ENCODE results near the gene HS1BP3. TPM values are rescaled to one million over a fixed set of nuclear protein-coding genes. Genes with fewer than 3 reads are reported as not detected.

Gene HS1BP3
- total and polyA plus RNA-seq, 2 of the 13 experiments (the other 11 are each of a cell fraction or from before 2014, with no cell fraction given), result 15.2 to 22.0 TPM

DNA sequence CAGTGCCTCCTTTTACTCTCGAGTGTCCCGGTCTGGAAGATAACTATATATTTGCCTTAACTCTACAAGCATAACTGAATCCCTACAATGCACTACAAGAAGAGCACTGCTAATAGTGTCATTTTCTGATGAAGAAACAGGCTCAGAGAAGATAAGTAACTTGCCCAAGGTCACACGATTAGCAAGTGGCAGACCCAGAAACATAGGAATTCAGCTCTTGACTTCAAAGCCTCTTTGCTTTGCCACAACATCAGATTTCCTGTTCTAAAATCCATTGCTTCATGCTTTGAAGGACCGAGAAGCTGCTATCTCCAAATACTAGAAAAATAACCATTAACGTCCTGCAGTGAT, 65.6 kb downstream of the HS1BP3 start (continued):
- TF ChIP-seq PRMT3 (CRISPR knock-in tag; IDR thresholded peaks at IDR 0.05; ENCODE audit: borderline replicate concordance, low read depth) (no peak), FOSL2 (CRISPR knock-in tag; IDR thresholded peaks at IDR 0.05) (peak; percentile 75), EP300 (IDR thresholded peaks at IDR 0.05; ENCODE audit: low read depth in 2 of 2, low read length in 2 of 2) (peak; percentile 11 to 96; a peak in 3 of 4 replicates), EP300 (CRISPR knock-in tag; IDR thresholded peaks at IDR 0.05; ENCODE audit: borderline replicate concordance) (peak; percentile 87), ZNF607 (CRISPR knock-in tag; IDR thresholded peaks at IDR 0.05; ENCODE audit: borderline replicate concordance) (0 out of 2 replicates have a peak, but pooled peaks have one; percentile 36), NFYC (CRISPR knock-in tag; IDR thresholded peaks at IDR 0.05) (peak; percentile 18; the same call in 1 of the 2 replicates), ZNF614 (CRISPR knock-in tag; IDR thresholded peaks at IDR 0.05; ENCODE audit: borderline replicate concordance) (peak; percentile 22; the same call in 1 of the 2 replicates), ZNF256 (CRISPR knock-in tag; conservative IDR thresholded peaks at IDR 0.05) (no peak), SRSF4 (IDR thresholded peaks at IDR 0.05; ENCODE audit: low read depth, low read length, poor library complexity, severe bottlenecking) (no peak), SIX1 (CRISPR knock-in tag; IDR thresholded peaks at IDR 0.05; ENCODE audit: borderline replicate concordance) (peak; percentile 26; the same call in 1 of the 2 replicates), SOX13 (IDR thresholded peaks at IDR 0.05) (peak; percentile 41; the same call in 1 of the 2 replicates), SOX13 (CRISPR knock-in tag; conservative IDR thresholded peaks at IDR 0.05 in 1 of 2, IDR thresholded peaks at IDR 0.05 in 1 of 2) (peak in 1 of 2 experiments; percentile 75; a peak in 2 of 4 replicates), JUNB (CRISPR knock-in tag; IDR thresholded peaks at IDR 0.05; ENCODE audit: borderline replicate concordance) (peak; percentile 58; the same call in 1 of the 2 replicates), GATAD1 (CRISPR knock-in tag; IDR thresholded peaks at IDR 0.05) (no peak), ZNF264 (CRISPR knock-in tag; IDR thresholded peaks at IDR 0.05) (no peak)
- TF ChIP-seq, protein P1, sequence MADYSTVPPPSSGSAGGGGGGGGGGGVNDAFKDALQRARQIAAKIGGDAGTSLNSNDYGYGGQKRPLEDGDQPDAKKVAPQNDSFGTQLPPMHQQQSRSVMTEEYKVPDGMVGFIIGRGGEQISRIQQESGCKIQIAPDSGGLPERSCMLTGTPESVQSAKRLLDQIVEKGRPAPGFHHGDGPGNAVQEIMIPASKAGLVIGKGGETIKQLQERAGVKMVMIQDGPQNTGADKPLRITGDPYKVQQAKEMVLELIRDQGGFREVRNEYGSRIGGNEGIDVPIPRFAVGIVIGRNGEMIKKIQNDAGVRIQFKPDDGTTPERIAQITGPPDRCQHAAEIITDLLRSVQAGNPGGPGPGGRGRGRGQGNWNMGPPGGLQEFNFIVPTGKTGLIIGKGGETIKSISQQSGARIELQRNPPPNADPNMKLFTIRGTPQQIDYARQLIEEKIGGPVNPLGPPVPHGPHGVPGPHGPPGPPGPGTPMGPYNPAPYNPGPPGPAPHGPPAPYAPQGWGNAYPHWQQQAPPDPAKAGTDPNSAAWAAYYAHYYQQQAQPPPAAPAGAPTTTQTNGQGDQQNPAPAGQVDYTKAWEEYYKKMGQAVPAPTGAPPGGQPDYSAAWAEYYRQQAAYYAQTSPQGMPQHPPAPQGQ (CRISPR knock-in tag; IDR thresholded peaks at IDR 0.05; ENCODE audit: borderline replicate concordance), result peak; percentile 75; the same call in 1 of the 2 replicates
- TF ChIP-seq, protein P2, sequence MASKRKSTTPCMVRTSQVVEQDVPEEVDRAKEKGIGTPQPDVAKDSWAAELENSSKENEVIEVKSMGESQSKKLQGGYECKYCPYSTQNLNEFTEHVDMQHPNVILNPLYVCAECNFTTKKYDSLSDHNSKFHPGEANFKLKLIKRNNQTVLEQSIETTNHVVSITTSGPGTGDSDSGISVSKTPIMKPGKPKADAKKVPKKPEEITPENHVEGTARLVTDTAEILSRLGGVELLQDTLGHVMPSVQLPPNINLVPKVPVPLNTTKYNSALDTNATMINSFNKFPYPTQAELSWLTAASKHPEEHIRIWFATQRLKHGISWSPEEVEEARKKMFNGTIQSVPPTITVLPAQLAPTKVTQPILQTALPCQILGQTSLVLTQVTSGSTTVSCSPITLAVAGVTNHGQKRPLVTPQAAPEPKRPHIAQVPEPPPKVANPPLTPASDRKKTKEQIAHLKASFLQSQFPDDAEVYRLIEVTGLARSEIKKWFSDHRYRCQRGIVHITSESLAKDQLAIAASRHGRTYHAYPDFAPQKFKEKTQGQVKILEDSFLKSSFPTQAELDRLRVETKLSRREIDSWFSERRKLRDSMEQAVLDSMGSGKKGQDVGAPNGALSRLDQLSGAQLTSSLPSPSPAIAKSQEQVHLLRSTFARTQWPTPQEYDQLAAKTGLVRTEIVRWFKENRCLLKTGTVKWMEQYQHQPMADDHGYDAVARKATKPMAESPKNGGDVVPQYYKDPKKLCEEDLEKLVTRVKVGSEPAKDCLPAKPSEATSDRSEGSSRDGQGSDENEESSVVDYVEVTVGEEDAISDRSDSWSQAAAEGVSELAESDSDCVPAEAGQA (IDR thresholded peaks at IDR 0.05; ENCODE audit: low read depth), result peak; percentile 25; the same call in 1 of the 2 replicates
- TF ChIP-seq, protein P2 (CRISPR knock-in tag; IDR thresholded peaks at IDR 0.05; ENCODE audit: borderline replicate concordance), result no peak
- TF ChIP-seq, protein P3, sequence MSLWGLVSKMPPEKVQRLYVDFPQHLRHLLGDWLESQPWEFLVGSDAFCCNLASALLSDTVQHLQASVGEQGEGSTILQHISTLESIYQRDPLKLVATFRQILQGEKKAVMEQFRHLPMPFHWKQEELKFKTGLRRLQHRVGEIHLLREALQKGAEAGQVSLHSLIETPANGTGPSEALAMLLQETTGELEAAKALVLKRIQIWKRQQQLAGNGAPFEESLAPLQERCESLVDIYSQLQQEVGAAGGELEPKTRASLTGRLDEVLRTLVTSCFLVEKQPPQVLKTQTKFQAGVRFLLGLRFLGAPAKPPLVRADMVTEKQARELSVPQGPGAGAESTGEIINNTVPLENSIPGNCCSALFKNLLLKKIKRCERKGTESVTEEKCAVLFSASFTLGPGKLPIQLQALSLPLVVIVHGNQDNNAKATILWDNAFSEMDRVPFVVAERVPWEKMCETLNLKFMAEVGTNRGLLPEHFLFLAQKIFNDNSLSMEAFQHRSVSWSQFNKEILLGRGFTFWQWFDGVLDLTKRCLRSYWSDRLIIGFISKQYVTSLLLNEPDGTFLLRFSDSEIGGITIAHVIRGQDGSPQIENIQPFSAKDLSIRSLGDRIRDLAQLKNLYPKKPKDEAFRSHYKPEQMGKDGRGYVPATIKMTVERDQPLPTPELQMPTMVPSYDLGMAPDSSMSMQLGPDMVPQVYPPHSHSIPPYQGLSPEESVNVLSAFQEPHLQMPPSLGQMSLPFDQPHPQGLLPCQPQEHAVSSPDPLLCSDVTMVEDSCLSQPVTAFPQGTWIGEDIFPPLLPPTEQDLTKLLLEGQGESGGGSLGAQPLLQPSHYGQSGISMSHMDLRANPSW (CRISPR knock-in tag; IDR thresholded peaks at IDR 0.05; ENCODE audit: borderline replicate concordance), result peak; percentile 64; the same call in 1 of the 2 replicates

Data from HepG2 (cell line).